HL-60 (cell line): ENCODE measurements around the gene ICAM5.

Source experiments
- DNase-seq, 2 experiments: peaks; one replicate each; pipeline ENCODE4 v3.0.0-alpha.2; 2010 to 2020; ENCODE audit warnings: low read depth in 1 of 2, low spot score in 1 of 2
- H3K27ac ChIP-seq: fragments of 250-450 bp; sonication (Bioruptor Pico); replicated peaks from 2 replicates; pipeline ENCODE4 v1.5.1; 2020; ENCODE audit warnings: mild to moderate bottlenecking, moderate library complexity
- H3K27me3 ChIP-seq: fragments of 250-450 bp; sonication (Bioruptor Pico); 2 replicates; pipeline ENCODE4 v1.5.1; 2021; ENCODE audit warnings: mild to moderate bottlenecking, moderate library complexity; ENCODE audit not compliant: insufficient read depth, poor library complexity, severe bottlenecking
- H3K4me3 ChIP-seq: replicated peaks from 2 replicates; pipeline ENCODE4 v1.5.1; 2011; ENCODE audit warnings: mild to moderate bottlenecking, control low read depth, low read length; ENCODE audit not compliant: insufficient read depth
- GABPA ChIP-seq: IDR thresholded peaks from 2 replicates; pipeline ENCODE4 v1.6.1; 2012; ENCODE audit warnings: low read depth
- POLR2AphosphoS5 ChIP-seq: IDR thresholded peaks from 2 replicates; pipeline ENCODE4 v1.6.1; 2012; ENCODE audit warnings: low read depth
- REST ChIP-seq: IDR thresholded peaks from 2 replicates; pipeline ENCODE4 v1.6.1; 2012; ENCODE audit warnings: low read depth; ENCODE audit not compliant: insufficient replicate concordance
- SPI1 ChIP-seq: IDR thresholded peaks from 2 replicates; pipeline ENCODE4 v1.6.1; 2012; ENCODE audit warnings: low read depth, mild to moderate bottlenecking, borderline replicate concordance
- TF ChIP-seq, protein P1 (sequence below): IDR thresholded peaks from one replicate; pipeline ENCODE4 v1.5.1; 2011; ENCODE audit warnings: low read length, control low read depth, inconsistent platforms; ENCODE audit not compliant: insufficient read depth

Gene ICAM5

DNA sequence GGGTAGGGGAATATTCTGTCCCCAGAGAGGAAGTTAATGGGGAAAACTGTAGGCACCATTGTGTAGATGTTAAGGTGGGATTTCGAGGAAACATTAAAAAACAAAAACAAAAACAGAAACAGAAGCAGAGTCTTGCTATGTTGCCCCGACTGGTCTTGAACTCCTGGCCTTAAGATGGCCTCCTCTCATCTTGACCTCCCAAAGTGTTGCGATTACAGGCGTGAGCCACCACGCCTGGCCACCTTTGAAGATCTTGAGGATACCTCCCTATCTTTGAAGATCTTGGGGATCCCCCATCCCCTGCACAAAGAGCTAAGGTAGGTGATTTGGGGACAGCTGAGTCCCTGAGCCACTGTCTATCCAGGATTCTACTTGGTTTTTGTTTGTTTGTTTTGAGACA, 50.2 kb downstream of the ICAM5 start:
- H3K27ac ChIP-seq, result peak overlapping the region; percentile 76
- H3K4me3 ChIP-seq, result no peak overlapping the region

DNA sequence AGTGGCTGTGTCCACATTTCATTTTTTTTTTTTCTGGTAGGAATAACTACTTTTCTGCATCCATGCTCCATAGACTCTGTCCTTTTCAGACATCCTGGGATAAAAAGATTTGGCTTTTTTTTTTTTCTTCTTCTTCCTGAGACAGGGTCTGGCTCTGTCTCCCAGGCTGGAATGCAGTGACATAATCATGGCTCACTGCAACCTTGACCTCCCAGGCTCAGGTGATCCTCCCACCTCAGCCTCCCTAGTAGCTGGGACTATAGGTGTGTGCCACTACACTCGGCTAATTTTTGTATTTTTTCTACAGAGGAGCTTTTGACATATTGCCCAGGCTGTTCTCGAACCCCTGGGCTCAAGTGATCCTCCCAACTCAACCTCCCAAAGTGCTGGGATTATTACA, 53.7 kb downstream of the ICAM5 start:
- no peak for TF ChIP-seq SPI1
- TF ChIP-seq, protein P1, sequence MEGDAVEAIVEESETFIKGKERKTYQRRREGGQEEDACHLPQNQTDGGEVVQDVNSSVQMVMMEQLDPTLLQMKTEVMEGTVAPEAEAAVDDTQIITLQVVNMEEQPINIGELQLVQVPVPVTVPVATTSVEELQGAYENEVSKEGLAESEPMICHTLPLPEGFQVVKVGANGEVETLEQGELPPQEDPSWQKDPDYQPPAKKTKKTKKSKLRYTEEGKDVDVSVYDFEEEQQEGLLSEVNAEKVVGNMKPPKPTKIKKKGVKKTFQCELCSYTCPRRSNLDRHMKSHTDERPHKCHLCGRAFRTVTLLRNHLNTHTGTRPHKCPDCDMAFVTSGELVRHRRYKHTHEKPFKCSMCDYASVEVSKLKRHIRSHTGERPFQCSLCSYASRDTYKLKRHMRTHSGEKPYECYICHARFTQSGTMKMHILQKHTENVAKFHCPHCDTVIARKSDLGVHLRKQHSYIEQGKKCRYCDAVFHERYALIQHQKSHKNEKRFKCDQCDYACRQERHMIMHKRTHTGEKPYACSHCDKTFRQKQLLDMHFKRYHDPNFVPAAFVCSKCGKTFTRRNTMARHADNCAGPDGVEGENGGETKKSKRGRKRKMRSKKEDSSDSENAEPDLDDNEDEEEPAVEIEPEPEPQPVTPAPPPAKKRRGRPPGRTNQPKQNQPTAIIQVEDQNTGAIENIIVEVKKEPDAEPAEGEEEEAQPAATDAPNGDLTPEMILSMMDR, result no peak
- DNase-seq, result no peak
- Histone ChIP-seq H3K4me3 (no peak overlapping the region), H3K27me3 (no peaks in the 10 kb centered on the region), H3K27ac (no peak overlapping the region)

More for the DNA sequence above, 50.2 kb downstream of the ICAM5 start:
- no peaks in the 10 kb centered on the region for H3K27me3 ChIP-seq
- DNase-seq, result no peak
- no peak for TF ChIP-seq SPI1
- TF ChIP-seq POLR2AphosphoS5, result no peak
- TF ChIP-seq GABPA, result no peak
- TF ChIP-seq, protein P1, result no peak
- no peak for TF ChIP-seq REST

DNA sequence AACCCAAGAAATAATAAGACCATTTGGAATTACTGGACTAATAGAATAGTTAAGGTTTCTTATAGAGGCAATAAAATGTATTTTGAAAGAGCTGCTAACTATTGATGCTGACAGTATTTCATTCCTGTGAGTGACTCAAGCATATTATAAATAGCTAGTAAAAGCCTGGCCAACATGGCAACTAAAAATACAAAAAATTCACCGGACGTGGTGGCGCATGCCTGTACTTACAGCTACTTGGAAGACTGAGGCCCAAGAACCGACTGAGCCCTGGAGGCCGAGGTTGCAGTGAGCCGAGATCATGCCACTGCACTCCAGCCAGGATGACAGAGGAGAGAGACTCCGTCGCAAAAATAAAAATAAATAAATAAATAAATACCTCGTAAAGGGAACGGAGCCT, 55.0 kb downstream of the ICAM5 start:
- Histone ChIP-seq H3K27ac (no peak overlapping the region), H3K27me3 (no peaks in the 10 kb centered on the region), H3K4me3 (no peak overlapping the region)
- TF ChIP-seq, protein P1, result no peak
- TF ChIP-seq REST (no peak), SPI1 (no peak), POLR2AphosphoS5 (no peak), GABPA (no peak)
- DNase-seq, result no peak
